Activated T-cell treated with anti-CD3 and anti-CD28 coated beads, Interleukin-2, amount 50 U/mL, for 72 hours (primary cell): Measurements from ENCODE around the gene DDOST. TPM values are rescaled to one million over a fixed set of nuclear protein-coding genes. Genes with fewer than 3 reads are reported as not detected.

Experiments
- ATAC-seq, 2 donors: fragments of 150-1000 bp; cut with Tn5 transposase; replicated peaks in 1 of 2; 2 replicates each; pipeline ENCODE4 v1.10.0; 2021; ENCODE audit warnings: moderate library complexity in 2 of 2, mild to moderate bottlenecking in 1 of 2
- DNase-seq, 2 donors: peaks; one replicate each; pipeline ENCODE4 v3.0.0; 2021 to 2022; ENCODE audit warnings: mixed read lengths in 1 of 2
- H3K27ac Mint-ChIP-seq: one replicate; pipeline ENCODE4 v1.8.0; 2022; ENCODE audit warnings: mild to moderate bottlenecking, moderate library complexity, mixed read lengths
- H3K27me3 Mint-ChIP-seq: one replicate; pipeline ENCODE4 v1.8.0; 2022; ENCODE audit warnings: low read depth, mixed read lengths
- H3K36me3 Mint-ChIP-seq, 2 donors: one replicate each; pipeline ENCODE4 v1.8.0; 2022; ENCODE audit warnings: mixed read lengths in 2 of 2, mild to moderate bottlenecking in 1 of 2; ENCODE audit not compliant: insufficient read depth in 2 of 2
- H3K4me1 Mint-ChIP-seq: one replicate; pipeline ENCODE4 v1.8.0; 2022; ENCODE audit warnings: low read depth, mixed read lengths
- H3K4me3 Mint-ChIP-seq, 2 donors: one replicate each; pipeline ENCODE4 v1.8.0; 2022; ENCODE audit warnings: mild to moderate bottlenecking in 2 of 2, mixed read lengths in 2 of 2, moderate library complexity in 2 of 2
- H3K9me3 Mint-ChIP-seq, 2 donors: one replicate each; pipeline ENCODE4 v1.8.0; 2022; ENCODE audit warnings: mixed read lengths in 2 of 2
- total RNA-seq, 2 donors: library from RNA; stranded (reverse); gene quantifications; one replicate each; pipeline ENCODE4 v1.2.3, GENCODE V29; 2022

DDOST gene
- total RNA-seq, 2 donors from 2014 or later: 159 to 175 TPM

- Mint-ChIP-seq H3K36me3 (no peaks in the 10 kb centered on the region), H3K27ac (no peak overlapping the region), H3K9me3 (no peaks in the 10 kb centered on the region), H3K4me3 (no peak overlapping the region), H3K4me1 (peaks cover 14% of the 10 kb centered on the region), H3K27me3 (peaks cover 14% of the 10 kb centered on the region)
- ATAC-seq (no peak), DNase-seq (no peak)
Observed at GRCh38 chr1:20700636-20701215, 39.6 kb upstream of the DDOST start.

DNA sequence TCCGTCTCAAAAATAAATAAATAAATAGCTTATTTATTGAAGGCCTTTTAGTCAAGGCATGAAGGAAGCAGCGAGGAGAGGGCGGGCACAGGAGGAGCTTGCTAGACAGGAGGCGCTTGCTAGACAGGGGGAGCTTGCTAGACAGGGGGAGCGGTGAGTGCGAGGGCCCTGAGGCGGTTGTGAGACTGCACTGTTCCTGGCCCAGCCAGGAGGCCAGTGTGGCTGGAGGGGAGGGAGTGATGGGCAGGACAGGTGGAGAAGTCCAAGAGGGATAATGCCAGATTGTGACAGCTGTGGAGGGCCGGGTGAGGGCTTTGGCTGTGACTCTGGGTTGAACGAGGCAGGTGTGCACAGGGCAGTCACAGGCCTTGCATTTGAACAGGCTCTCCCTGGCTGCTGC lies 38.4 kb upstream of the DDOST start:
- Mint-ChIP-seq H3K36me3 (no peaks in the 10 kb centered on the region), H3K27ac (no peak overlapping the region), H3K27me3 (peaks cover 17% of the 10 kb centered on the region), H3K9me3 (no peaks in the 10 kb centered on the region), H3K4me3 (no peak overlapping the region), H3K4me1 (peaks cover 14% of the 10 kb centered on the region)
- ATAC-seq (no peak), DNase-seq (no peak)

- Mint-ChIP-seq H3K27me3 (peaks cover 17% of the 10 kb centered on the region), H3K4me1 (peaks cover 14% of the 10 kb centered on the region), H3K36me3 (no peaks in the 10 kb centered on the region), H3K4me3 (no peak overlapping the region), H3K9me3 (no peaks in the 10 kb centered on the region), H3K27ac (no peak overlapping the region)
- DNase-seq (no peak), ATAC-seq (no peak)
Observed at GRCh38 chr1:20698195-20698910, 37.2 kb upstream of the DDOST start.

GRCh38 chr1:20697563-20697962 lies 36.4 kb upstream of the DDOST start:
- no peaks in the 10 kb centered on the region for H3K36me3 Mint-ChIP-seq
- DNase-seq: no peak
- no peak for ATAC-seq
- H3K27ac Mint-ChIP-seq: no peak overlapping the region
- H3K4me1 Mint-ChIP-seq: peaks cover 14% of the 10 kb centered on the region
- H3K27me3 Mint-ChIP-seq: peaks cover 11% of the 10 kb centered on the region
- H3K9me3 Mint-ChIP-seq: no peaks in the 10 kb centered on the region
- H3K4me3 Mint-ChIP-seq: no peak overlapping the region

GRCh38 chr1:20696397-20697333 lies 35.5 kb upstream of the DDOST start:
- DNase-seq (peak; percentile 78 to 82), ATAC-seq (peak; percentile 93)
- Mint-ChIP-seq H3K27ac (peak overlapping the region; percentile 65), H3K27me3 (peaks cover 9% of the 10 kb centered on the region), H3K36me3 (no peaks in the 10 kb centered on the region), H3K4me3 (peak overlapping the region; percentile 95), H3K4me1 (peaks cover 14% of the 10 kb centered on the region), H3K9me3 (no peaks in the 10 kb centered on the region)

- ATAC-seq: no peak
- Mint-ChIP-seq H3K4me3 (peak overlapping the region in 1 of 2 donors; percentile 95), H3K27ac (no peak overlapping the region), H3K36me3 (no peaks in the 10 kb centered on the region), H3K9me3 (no peaks in the 10 kb centered on the region), H3K4me1 (peaks cover 14% of the 10 kb centered on the region), H3K27me3 (peaks cover 9% of the 10 kb centered on the region)
- no peak for DNase-seq
Observed at GRCh38 chr1:20695515-20695914, 34.3 kb upstream of the DDOST start.

GRCh38 chr1:20693623-20694022 lies 32.5 kb upstream of the DDOST start:
- Mint-ChIP-seq H3K27me3 (peaks cover 9% of the 10 kb centered on the region), H3K4me3 (no peak overlapping the region), H3K9me3 (no peaks in the 10 kb centered on the region), H3K36me3 (no peaks in the 10 kb centered on the region), H3K4me1 (peaks cover 14% of the 10 kb centered on the region), H3K27ac (no peak overlapping the region)
- no peak for ATAC-seq
- DNase-seq: no peak

DNA sequence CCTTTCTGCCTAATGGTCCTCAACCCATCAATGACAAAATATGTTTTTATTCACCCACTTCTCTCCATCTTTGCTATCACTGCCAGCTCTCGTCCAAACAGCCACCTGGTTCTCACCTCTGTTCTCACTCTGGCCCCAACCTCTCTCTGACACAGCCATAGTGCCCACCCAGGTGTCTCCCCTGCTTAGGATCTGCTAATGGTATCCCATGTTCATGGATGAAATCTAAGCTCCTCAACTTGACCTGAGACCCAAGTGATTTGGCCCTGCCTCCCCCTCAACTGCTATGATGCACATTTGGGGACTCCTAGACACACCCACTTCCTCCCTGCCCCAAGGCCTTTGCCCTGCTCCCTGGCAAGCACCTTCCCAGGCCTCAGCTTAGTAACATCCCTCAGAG lies 30.7 kb upstream of the DDOST start:
- ATAC-seq (no peak), DNase-seq (no peak)
- no peaks in the 10 kb centered on the region for H3K36me3 Mint-ChIP-seq
- H3K27ac Mint-ChIP-seq: no peak overlapping the region
- H3K4me1 Mint-ChIP-seq: peaks cover 11% of the 10 kb centered on the region
- H3K4me3 Mint-ChIP-seq: no peak overlapping the region
- no peaks in the 10 kb centered on the region for H3K9me3 Mint-ChIP-seq
- H3K27me3 Mint-ChIP-seq: peaks cover 14% of the 10 kb centered on the region

- Mint-ChIP-seq H3K27me3 (peaks cover 5% of the 10 kb centered on the region), H3K27ac (no peak overlapping the region), H3K4me1 (no peaks in the 10 kb centered on the region), H3K9me3 (no peaks in the 10 kb centered on the region), H3K36me3 (no peaks in the 10 kb centered on the region), H3K4me3 (no peak overlapping the region)
- no peak for DNase-seq
- no peak for ATAC-seq
Observed at GRCh38 chr1:20689645-20690056, 28.5 kb upstream of the DDOST start.

GRCh38 chr1:20686883-20687725 lies 25.9 kb upstream of the DDOST start:
- Mint-ChIP-seq H3K27ac (no peak overlapping the region), H3K4me1 (no peaks in the 10 kb centered on the region), H3K36me3 (no peaks in the 10 kb centered on the region), H3K27me3 (peaks cover 10% of the 10 kb centered on the region), H3K9me3 (no peaks in the 10 kb centered on the region), H3K4me3 (no peak overlapping the region)
- DNase-seq (no peak), ATAC-seq (no peak)

- Mint-ChIP-seq H3K27me3 (peaks cover 11% of the 10 kb centered on the region), H3K27ac (no peak overlapping the region), H3K4me1 (no peaks in the 10 kb centered on the region), H3K4me3 (no peak overlapping the region), H3K36me3 (no peaks in the 10 kb centered on the region), H3K9me3 (no peaks in the 10 kb centered on the region)
- no peak for DNase-seq
- ATAC-seq: no peak
Observed at GRCh38 chr1:20685741-20686140, 24.6 kb upstream of the DDOST start.

DNA sequence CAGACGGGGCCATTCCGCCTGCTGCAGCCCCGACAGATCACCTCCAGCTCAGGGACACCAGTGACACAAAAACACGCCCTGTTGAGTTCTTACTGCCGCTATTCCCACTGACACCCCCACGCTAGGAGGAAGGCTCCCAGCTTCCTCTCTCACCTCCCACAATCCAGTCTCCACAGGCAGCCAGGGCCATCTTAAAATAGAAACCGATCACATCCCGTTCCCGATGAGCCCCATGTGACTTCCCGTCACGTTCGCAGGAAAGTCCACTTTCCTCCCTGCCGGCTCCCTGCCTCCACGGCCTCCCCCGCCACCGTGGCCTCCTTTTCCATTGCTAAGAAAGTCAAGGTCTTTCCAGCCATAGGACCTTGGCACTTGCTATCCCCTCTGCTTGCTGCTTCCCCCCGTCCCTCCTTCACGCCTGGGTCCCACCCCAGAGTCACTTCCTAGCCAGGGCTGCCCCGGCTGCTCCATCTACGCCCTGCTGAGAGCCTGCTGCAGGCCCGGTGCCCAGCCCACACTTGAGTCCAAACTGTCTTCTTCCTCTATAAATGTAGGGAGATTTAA lies 24.0 kb upstream of the DDOST start:
- ATAC-seq (no peak), DNase-seq (no peak)
- H3K27ac Mint-ChIP-seq: no peak overlapping the region

More for the DNA sequence above, 24.0 kb upstream of the DDOST start:
- peaks cover 16% of the 10 kb centered on the region for H3K27me3 Mint-ChIP-seq
- H3K4me3 Mint-ChIP-seq: no peak overlapping the region
- H3K9me3 Mint-ChIP-seq: no peaks in the 10 kb centered on the region
- H3K36me3 Mint-ChIP-seq: no peaks in the 10 kb centered on the region
- H3K4me1 Mint-ChIP-seq: no peaks in the 10 kb centered on the region
